Hepatocyte (in vitro differentiated cells): ENCODE measurements around the gene HOXB13. TPM values are rescaled to one million over a fixed set of nuclear protein-coding genes. Genes with fewer than 3 reads are reported as not detected.

Experiments
- DNase-seq: peaks from one replicate; pipeline ENCODE4 v3.0.0-alpha.2; 2016; ENCODE audit warnings: low spot score
- H2AFZ ChIP-seq: fragments of 200-600 bp; sonication (generic); 2 replicates; pipeline ENCODE4 v1.6.0; 2016; ENCODE audit warnings: antibody characterized with exemption, mild to moderate bottlenecking
- H3K27ac ChIP-seq: fragments of 200-600 bp; sonication (generic); 2 replicates; pipeline ENCODE4 v1.5.1; 2016; ENCODE audit warnings: mild to moderate bottlenecking
- H3K27me3 ChIP-seq: fragments of 200-600 bp; sonication (generic); 2 replicates; pipeline ENCODE4 v1.6.1; 2016
- H3K36me3 ChIP-seq: fragments of 200-600 bp; sonication (generic); replicated peaks from 2 replicates; pipeline ENCODE4 v1.5.1; 2016; ENCODE audit warnings: low read depth; ENCODE audit not compliant: insufficient read depth
- H3K4me1 ChIP-seq: fragments of 200-600 bp; sonication (generic); 2 replicates; pipeline ENCODE4 v1.5.1; 2016; ENCODE audit warnings: mild to moderate bottlenecking, moderate library complexity; ENCODE audit not compliant: insufficient read depth
- H3K4me2 ChIP-seq: fragments of 200-600 bp; sonication (generic); 2 replicates; pipeline ENCODE4 v1.6.0; 2016
- H3K4me3 ChIP-seq: fragments of 200-600 bp; sonication (generic); 2 replicates; pipeline ENCODE4 v1.5.1; 2016; ENCODE audit warnings: mild to moderate bottlenecking
- H3K79me2 ChIP-seq: fragments of 200-600 bp; sonication (generic); 2 replicates; pipeline ENCODE4 v1.6.0; 2017; ENCODE audit warnings: mild to moderate bottlenecking
- H3K9me2 ChIP-seq: fragments of 200-600 bp; sonication (generic); replicated peaks from 2 replicates; pipeline ENCODE4 v1.6.0; 2017; ENCODE audit warnings: mild to moderate bottlenecking; ENCODE audit not compliant: insufficient read depth
- H3K9me3 ChIP-seq: fragments of 200-600 bp; sonication (generic); 2 replicates; pipeline ENCODE4 v1.5.1; 2016; ENCODE audit warnings: low read depth, mild to moderate bottlenecking
- H4K20me1 ChIP-seq: fragments of 200-600 bp; sonication (generic); 2 replicates; pipeline ENCODE4 v1.6.0; 2016; ENCODE audit warnings: mild to moderate bottlenecking; ENCODE audit not compliant: insufficient read depth, poor library complexity, severe bottlenecking
- CTCF ChIP-seq: fragments of 200-600 bp; sonication (generic); IDR thresholded peaks from 2 replicates; pipeline ENCODE4 v1.5.1; 2016; ENCODE audit warnings: antibody characterized with exemption, mild to moderate bottlenecking; ENCODE audit not compliant: poor library complexity
- EZH2 ChIP-seq: fragments of 200-600 bp; sonication (generic); IDR thresholded peaks from 2 replicates; pipeline ENCODE4 v1.6.1; 2016; ENCODE audit warnings: antibody characterized with exemption, mild to moderate bottlenecking, borderline replicate concordance
- EZH2phosphoT487 ChIP-seq: fragments of 200-600 bp; sonication (generic); IDR thresholded peaks from one replicate; pipeline ENCODE4 v1.6.1; 2018; ENCODE audit warnings: antibody characterized with exemption, mild to moderate bottlenecking, low read depth, moderate library complexity; ENCODE audit not compliant: unreplicated experiment, severe bottlenecking
- WGBS: methylation state at CpG from one replicate; pipeline ENCODE4 v1.1.6; 2016; ENCODE audit warnings: low lambda C conversion rate; ENCODE audit errors: missing lambda C conversion rate; 5-methylcytosine and 5-hydroxymethylcytosine counted together
- polyA plus RNA-seq: library from polyadenylated mRNA; unstranded; fragments of >200 nt; fragmentation: Nextera tagmentation; extraction: Ambion mirVana; gene quantifications from 2 replicates; pipeline ENCODE4 v1.2.1, GENCODE V29; 2016
- total RNA-seq: library from RNA; depleted of rRNA; stranded (reverse); fragments of >200 nt; gene quantifications from 2 replicates; pipeline ENCODE4 v1.2.3, GENCODE V29; 2014

The HOXB13 gene
- total and polyA plus RNA-seq, 2 experiments from 2014 or later = 0.13 to 0.28 TPM

GRCh38 chr17:48753794-48754499 is 25.4 kb upstream of the HOXB13 start:
- Histone ChIP-seq H3K4me2 (no peak overlapping the region), H3K79me2 (no peaks in the 10 kb centered on the region), H3K9me3 (no peaks in the 10 kb centered on the region), H3K4me1 (peaks cover 5% of the 10 kb centered on the region), H3K36me3 (no peaks in the 10 kb centered on the region), H3K27me3 (peaks cover 99% of the 10 kb centered on the region), H3K27ac (no peak overlapping the region), H3K9me2 (no peaks in the 10 kb centered on the region), H4K20me1 (no peaks in the 10 kb centered on the region), H3K4me3 (no peak overlapping the region), H2AFZ (no peak overlapping the region)
- WGBS = 30% methylated on average over 21 of the region's 22 CpGs
- DNase-seq = no peak
- TF ChIP-seq CTCF (no peak), EZH2phosphoT487 (peak; percentile 85)

- H3K4me1 ChIP-seq = peaks cover 5% of the 10 kb centered on the region
- H3K27ac ChIP-seq = no peak overlapping the region
- WGBS = 12% methylated on average over 40 of the region's 43 CpGs
- peaks cover 100% of the 10 kb centered on the region for H3K27me3 ChIP-seq
- no peak for TF ChIP-seq EZH2phosphoT487
- peak; percentile 75 for TF ChIP-seq EZH2
- no peaks in the 10 kb centered on the region for H3K36me3 ChIP-seq
- H3K4me2 ChIP-seq = no peak overlapping the region
- H3K9me2 ChIP-seq = no peaks in the 10 kb centered on the region
- no peak overlapping the region for H2AFZ ChIP-seq
- no peaks in the 10 kb centered on the region for H3K79me2 ChIP-seq
- H3K9me3 ChIP-seq = no peaks in the 10 kb centered on the region
- DNase-seq = no peak
- no peak overlapping the region for H3K4me3 ChIP-seq
- no peaks in the 10 kb centered on the region for H4K20me1 ChIP-seq
Observed at GRCh38 chr17:48752399-48753288, 24.1 kb upstream of the HOXB13 start.

- H2AFZ ChIP-seq = no peak overlapping the region
- no peak overlapping the region for H3K27ac ChIP-seq
- H3K9me2 ChIP-seq = no peaks in the 10 kb centered on the region
- no peak for DNase-seq
- peaks cover 100% of the 10 kb centered on the region for H3K27me3 ChIP-seq
- no peaks in the 10 kb centered on the region for H3K79me2 ChIP-seq
- H3K4me1 ChIP-seq = peaks cover 5% of the 10 kb centered on the region
- H3K36me3 ChIP-seq = no peaks in the 10 kb centered on the region
- 9% methylated on average over 12 of the region's 13 CpGs for WGBS
- no peaks in the 10 kb centered on the region for H4K20me1 ChIP-seq
- no peaks in the 10 kb centered on the region for H3K9me3 ChIP-seq
- TF ChIP-seq EZH2 (peak; percentile 12), EZH2phosphoT487 (peak; percentile 23), CTCF (no peak)
- no peak overlapping the region for H3K4me3 ChIP-seq
- no peak overlapping the region for H3K4me2 ChIP-seq
Observed at GRCh38 chr17:48751733-48752398, 23.3 kb upstream of the HOXB13 start.

GRCh38 chr17:48751172-48751571 is 22.6 kb upstream of the HOXB13 start:
- 0% methylated on average over 3 of the region's 3 CpGs for WGBS
- Histone ChIP-seq H3K4me2 (no peak overlapping the region), H3K4me3 (no peak overlapping the region), H3K9me3 (no peaks in the 10 kb centered on the region), H3K27ac (no peak overlapping the region), H3K36me3 (no peaks in the 10 kb centered on the region), H3K4me1 (peaks cover 5% of the 10 kb centered on the region), H4K20me1 (no peaks in the 10 kb centered on the region), H2AFZ (no peak overlapping the region), H3K27me3 (peaks cover 100% of the 10 kb centered on the region), H3K9me2 (no peaks in the 10 kb centered on the region), H3K79me2 (no peaks in the 10 kb centered on the region)
- DNase-seq = no peak
- no peak for TF ChIP-seq EZH2phosphoT487
- no peak for TF ChIP-seq EZH2
- no peak for TF ChIP-seq CTCF
